RWPE1 (cell line): Measurements from ENCODE around the gene SAFB.

Experiments
- CTCF ChIA-PET: fragments of 350-600 bp; sonication (Branson Sonifier 250); formaldehyde crosslinking; extraction: SDS; loops from one replicate; lab custom pipeline; 2021; lab: Yijun Ruan, JAX
- POLR2A ChIA-PET: fragments of 400-600 bp; formaldehyde crosslinking; extraction: SDS; loops from one replicate; lab custom pipeline; 2020; ENCODE audit warnings: antibody characterized with exemption; ENCODE audit not compliant: low non-redundant PET; lab: Yijun Ruan, JAX
- DNase-seq: peaks from one replicate; pipeline ENCODE4 v3.0.0; 2012; ENCODE audit warnings: low spot score
- H3K27ac ChIP-seq: fragments of 450-650 bp; 2 replicates; pipeline ENCODE4 v1.5.1; 2017
- CTCF ChIP-seq: fragments of 450-650 bp; conservative IDR thresholded peaks from 2 replicates; pipeline ENCODE4 v1.5.1; 2017; ENCODE audit warnings: low read depth, mild to moderate bottlenecking

Gene SAFB

GRCh38 chr19:5628919-5629481 is 6.1 kb downstream of the SAFB start:
- CTCF ChIA-PET, result no interaction called here
- DNase-seq, result no peak
- TF ChIP-seq CTCF, result no peak
- POLR2A ChIA-PET, result no interaction called here
- H3K27ac ChIP-seq, result no peak overlapping the region

GRCh38 chr19:5631567-5632240 is 8.8 kb downstream of the SAFB start:
- CTCF ChIA-PET, result no interaction called here
- POLR2A ChIA-PET, result no interaction called here
- no peak overlapping the region for H3K27ac ChIP-seq
- no peak for DNase-seq
- TF ChIP-seq CTCF, result no peak

- no peak overlapping the region for H3K27ac ChIP-seq
- TF ChIP-seq CTCF, result no peak
- ChIA-PET POLR2A (no interaction called here), CTCF (no interaction called here)
- DNase-seq, result no peak
Measured at GRCh38 chr19:5632241-5632612, 9.3 kb downstream of the SAFB start.

GRCh38 chr19:5632657-5633056 is 9.8 kb downstream of the SAFB start:
- H3K27ac ChIP-seq, result no peak overlapping the region
- POLR2A ChIA-PET, result no interaction called here
- CTCF ChIA-PET, result no interaction called here
- TF ChIP-seq CTCF, result no peak
- no peak for DNase-seq

GRCh38 chr19:5635427-5635826 is 12.5 kb downstream of the SAFB start:
- CTCF ChIA-PET, result interaction anchor here (1.0 kb wide), 2 partner anchors 14 to 30 kb away, joined by 3 read pairs; no protein-coding TSS in a partner anchor
- no peak overlapping the region for H3K27ac ChIP-seq
- no peak for TF ChIP-seq CTCF
- no peak for DNase-seq
- POLR2A ChIA-PET, result no interaction called here

- TF ChIP-seq CTCF, result no peak
- POLR2A ChIA-PET, result no interaction called here
- no peak for DNase-seq
- CTCF ChIA-PET, result interaction anchor here (0.7 kb wide), 1 partner anchor 50 kb away, joined by 4 read pairs; no protein-coding TSS in a partner anchor
- H3K27ac ChIP-seq, result no peak overlapping the region
Measured at GRCh38 chr19:5637971-5638370, 15.1 kb downstream of the SAFB start.
